B cell (primary cell): ENCODE data around the gene ATP1A4. TPM values are rescaled to one million over a fixed set of nuclear protein-coding genes. Genes with fewer than 3 reads are reported as not detected.

Source experiments
- ATAC-seq: fragments of 200-7000 bp; cut with Tn5 transposase; one replicate; pipeline ENCODE4 v1.10.0; 2021; ENCODE audit warnings: low read depth, mild to moderate bottlenecking, moderate number of reproducible peaks, moderate library complexity
- CTCF ChIA-PET: fragments of 350-600 bp; sonication (Branson Sonifier 250); formaldehyde crosslinking; loops from one replicate; lab custom pipeline; 2021; ENCODE audit warnings: antibody characterized with exemption, inconsistent platforms; lab: Charles Lee
- POLR2A ChIA-PET: fragments of 350-600 bp; sonication (Branson Sonifier 250); formaldehyde crosslinking; loops from one replicate; lab custom pipeline; 2021; ENCODE audit warnings: antibody characterized with exemption; lab: Charles Lee
- DNase-seq: peaks from one replicate; pipeline ENCODE4 v3.0.0; 2013
- H2AFZ ChIP-seq: 2 replicates; pipeline ENCODE4 v1.6.1; 2012; ENCODE audit warnings: mild to moderate bottlenecking, low read depth, low read length; ENCODE audit not compliant: insufficient read depth, poor library complexity, severe bottlenecking
- H3K27ac ChIP-seq, 2 donors: 1 replicate in 1 of 2; 2 replicates in 1 of 2; pipeline ENCODE4 v1.5.1; 2012 to 2013; ENCODE audit warnings: low read length in 2 of 2, mild to moderate bottlenecking in 2 of 2, moderate library complexity in 1 of 2
- H3K27me3 ChIP-seq, 4 experiments: fragments of 200-600 bp in 1 of 4; sonication (generic) in 1 of 4; replicated peaks in 1 of 4; 1 replicate in 2 of 4; 2 replicates in 2 of 4; pipeline versions ENCODE4 v1.6.1 to v1.7.0; 2013 to 2016; ENCODE audit warnings: low read length in 3 of 4, mild to moderate bottlenecking in 2 of 4, mixed read lengths in 1 of 4, moderate library complexity in 1 of 4; ENCODE audit not compliant: insufficient read depth in 4 of 4, control insufficient read depth in 3 of 4; ENCODE audit errors: control extremely low read depth in 1 of 4
- H3K36me3 ChIP-seq, 2 experiments: replicated peaks in 1 of 2; 1 replicate in 1 of 2; 2 replicates in 1 of 2; pipeline versions ENCODE4 v1.6.1 to v1.7.1; 2013; ENCODE audit warnings: low read length in 1 of 2; ENCODE audit not compliant: insufficient read depth in 2 of 2, control insufficient read depth in 1 of 2; ENCODE audit errors: control extremely low read depth in 1 of 2, extremely low read depth in 1 of 2
- H3K4me1 ChIP-seq, 2 donors: fragments of 200-600 bp in 1 of 2; sonication (generic) in 1 of 2; 1 replicate in 1 of 2; 2 replicates in 1 of 2; pipeline versions ENCODE4 v1.5.1 to v1.6.1; 2013 to 2017; ENCODE audit warnings: low read length in 2 of 2; ENCODE audit not compliant: control insufficient read depth in 2 of 2, insufficient read depth in 2 of 2
- H3K4me2 ChIP-seq: replicated peaks from 2 replicates; pipeline ENCODE3; 2012; ENCODE audit warnings: mild to moderate bottlenecking, low read depth, low read length; ENCODE audit not compliant: poor library complexity, severe bottlenecking
- H3K4me3 ChIP-seq, 5 experiments: fragments of 200-600 bp in 1 of 5; sonication (generic) in 1 of 5; 1 replicate in 3 of 5; 2 replicates in 2 of 5; pipeline versions ENCODE4 v1.5.1 to v1.7.0; 2011 to 2016; ENCODE audit warnings: low read length in 4 of 5, mild to moderate bottlenecking in 4 of 5, low read depth in 2 of 5, control low read depth in 1 of 5, moderate library complexity in 1 of 5; ENCODE audit not compliant: insufficient read depth in 1 of 5; ENCODE audit errors: control extremely low read depth in 1 of 5, extremely low read depth in 1 of 5
- H3K79me2 ChIP-seq: fragments of 200-600 bp; sonication (generic); one replicate; pipeline ENCODE4 v1.6.0; 2016; ENCODE audit warnings: low read length; ENCODE audit not compliant: control insufficient read depth, insufficient read depth
- H3K9ac ChIP-seq: fragments of 200-600 bp; sonication (generic); 2 replicates; pipeline ENCODE4 v1.6.1; 2017; ENCODE audit warnings: mild to moderate bottlenecking, low read length, moderate library complexity
- H3K9me3 ChIP-seq, 3 donors: one replicate each; pipeline versions ENCODE4 v1.6.1 to v1.7.1; 2013; ENCODE audit warnings: low read length in 2 of 3; ENCODE audit not compliant: control insufficient read depth in 2 of 3, insufficient read depth in 1 of 3; ENCODE audit errors: control extremely low read depth in 1 of 3
- H4K20me1 ChIP-seq: 2 replicates; pipeline ENCODE4 v1.6.0; 2012; ENCODE audit warnings: mild to moderate bottlenecking, low read length; ENCODE audit not compliant: insufficient read depth, control insufficient read depth, poor library complexity, severe bottlenecking
- H3K27ac Mint-ChIP-seq: one replicate; pipeline ENCODE4 v1.8.0; 2021; ENCODE audit warnings: mixed read lengths
- H3K27me3 Mint-ChIP-seq: one replicate; pipeline ENCODE4 v1.8.0; 2021; ENCODE audit warnings: mixed read lengths
- H3K4me1 Mint-ChIP-seq: one replicate; pipeline ENCODE4 v1.8.0; 2021; ENCODE audit warnings: mixed read lengths
- H3K4me3 Mint-ChIP-seq: one replicate; pipeline ENCODE4 v1.8.0; 2021; ENCODE audit warnings: mixed read lengths
- H3K9me3 Mint-ChIP-seq: one replicate; pipeline ENCODE4 v1.8.0; 2022; ENCODE audit warnings: mixed read lengths; ENCODE audit not compliant: insufficient read depth
- EZH2 ChIP-seq: IDR thresholded peaks from 2 replicates; pipeline ENCODE4 v1.6.1; 2012; ENCODE audit warnings: borderline replicate concordance, low read depth, mild to moderate bottlenecking, moderate library complexity, low read length; ENCODE audit not compliant: insufficient read depth, poor library complexity, severe bottlenecking
- WGBS: methylation state at CpG from one replicate; pipeline ENCODE4 v1.1.5; 2013; ENCODE audit warnings: missing lambda C conversion rate; ENCODE audit not compliant: insufficient coverage; 5-methylcytosine and 5-hydroxymethylcytosine counted together
- intact Hi-C: fragments of 100-400 bp; cut with micrococcal nuclease; formaldehyde crosslinking; loops from one replicate; pipeline ENCODE4 v1.10.0; 2022
- polyA plus RNA-seq: library from polyadenylated mRNA; depleted of rRNA; stranded (reverse); fragments of >200 nt; gene quantifications from 2 replicates; pipeline ENCODE4 v1.2.3, GENCODE V29; 2012
- total RNA-seq, 2 donors: library from RNA; stranded (reverse); fragments of 120-200 nt in 1 of 2; gene quantifications; 1 replicate in 1 of 2; 2 replicates in 1 of 2; pipeline versions ENCODE4 v1.2.3 to v1.2.4, GENCODE V29; 2013 to 2022
- TF ChIP-seq, protein P1 (sequence below): fragments of 200-600 bp; IDR thresholded peaks from one replicate; pipeline ENCODE4 v1.8.0; 2022; ENCODE audit warnings: antibody characterized with exemption, mild to moderate bottlenecking

ATP1A4 gene
- total and polyA plus RNA-seq, 2 donors (not counting 1 experiment from before 2014, with no cell fraction given), result 0.12 TPM; not detected in 1

DNA sequence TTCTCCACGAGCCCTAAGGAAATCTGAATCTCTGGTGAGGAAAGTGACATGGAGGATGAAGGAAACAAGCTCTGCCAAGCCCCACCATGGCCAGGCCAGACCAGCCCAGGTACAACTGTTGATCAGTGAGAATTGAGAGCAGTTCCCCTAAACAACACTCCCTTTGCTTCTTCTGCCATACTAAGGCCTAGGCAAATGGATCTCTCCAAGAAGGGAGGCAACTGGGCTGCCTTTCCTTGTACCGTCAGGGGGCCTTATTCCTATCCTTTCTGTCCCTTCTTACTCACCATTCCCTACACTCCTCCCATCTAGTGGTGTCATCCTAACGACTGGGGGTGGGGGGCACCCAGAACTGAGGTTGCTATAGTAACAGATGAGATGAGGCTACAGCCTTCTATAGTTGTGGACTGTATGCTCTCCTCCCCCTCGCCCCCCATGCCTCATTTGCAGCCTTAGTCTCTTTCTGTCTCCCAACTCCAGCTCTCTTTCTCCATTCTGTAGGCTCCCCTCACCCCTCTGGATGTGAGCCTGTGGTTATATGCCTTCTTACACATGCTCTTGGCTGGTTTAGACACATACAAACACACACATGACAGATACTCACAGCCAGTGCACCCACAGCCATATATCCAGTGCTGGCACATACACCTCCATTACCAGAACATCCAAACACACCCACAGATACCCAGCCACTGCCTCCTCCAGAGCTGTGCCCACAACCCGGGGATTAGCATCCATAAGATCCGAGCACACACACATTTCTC, 57.3 kb downstream of the ATP1A4 start:
- peaks cover 54% of the 10 kb centered on the region for H3K4me1 Mint-ChIP-seq
- POLR2A ChIA-PET, result interaction anchor here (0.6 kb wide), 2 partner anchors 20 to 1510 kb away, joined by 3 read pairs; no protein-coding TSS in a partner anchor
- H3K4me2 ChIP-seq, result no peak overlapping the region

More for the DNA sequence above, 57.3 kb downstream of the ATP1A4 start:
- TF ChIP-seq EZH2, result no peak
- TF ChIP-seq, protein P1, sequence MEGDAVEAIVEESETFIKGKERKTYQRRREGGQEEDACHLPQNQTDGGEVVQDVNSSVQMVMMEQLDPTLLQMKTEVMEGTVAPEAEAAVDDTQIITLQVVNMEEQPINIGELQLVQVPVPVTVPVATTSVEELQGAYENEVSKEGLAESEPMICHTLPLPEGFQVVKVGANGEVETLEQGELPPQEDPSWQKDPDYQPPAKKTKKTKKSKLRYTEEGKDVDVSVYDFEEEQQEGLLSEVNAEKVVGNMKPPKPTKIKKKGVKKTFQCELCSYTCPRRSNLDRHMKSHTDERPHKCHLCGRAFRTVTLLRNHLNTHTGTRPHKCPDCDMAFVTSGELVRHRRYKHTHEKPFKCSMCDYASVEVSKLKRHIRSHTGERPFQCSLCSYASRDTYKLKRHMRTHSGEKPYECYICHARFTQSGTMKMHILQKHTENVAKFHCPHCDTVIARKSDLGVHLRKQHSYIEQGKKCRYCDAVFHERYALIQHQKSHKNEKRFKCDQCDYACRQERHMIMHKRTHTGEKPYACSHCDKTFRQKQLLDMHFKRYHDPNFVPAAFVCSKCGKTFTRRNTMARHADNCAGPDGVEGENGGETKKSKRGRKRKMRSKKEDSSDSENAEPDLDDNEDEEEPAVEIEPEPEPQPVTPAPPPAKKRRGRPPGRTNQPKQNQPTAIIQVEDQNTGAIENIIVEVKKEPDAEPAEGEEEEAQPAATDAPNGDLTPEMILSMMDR, result no peak
- H3K27ac ChIP-seq, result peak overlapping the region in 1 of 2 donors; percentile 98
- no peak overlapping the region for H3K4me3 ChIP-seq
- peaks cover 15% of the 10 kb centered on the region for H3K79me2 ChIP-seq
- H3K4me3 Mint-ChIP-seq, result no peak overlapping the region
- CTCF ChIA-PET, result interaction anchor here (1.1 to 9.2 kb wide), 4 partner anchors 11 to 83 kb away, joined by 4 to 77 read pairs (median 10); no protein-coding TSS in a partner anchor
- H3K4me1 ChIP-seq, result peaks cover 24 to 31% of the 10 kb centered on the region in 2 donors
- H3K27me3 ChIP-seq, result no peaks in the 10 kb centered on the region
- H2AFZ ChIP-seq, result no peak overlapping the region
- intact Hi-C loops, result no loop called here
- no peaks in the 10 kb centered on the region for H3K9me3 ChIP-seq
- DNase-seq (no peak), ATAC-seq (no peak)
- H3K27me3 Mint-ChIP-seq, result no peaks in the 10 kb centered on the region
- 87% methylated on average over 3 of the region's 6 CpGs for WGBS
- H3K27ac Mint-ChIP-seq, result peak overlapping the region; percentile 77
- H3K36me3 ChIP-seq, result peaks cover 13 to 49% of the 10 kb centered on the region in 2 experiments
- H3K9me3 Mint-ChIP-seq, result no peaks in the 10 kb centered on the region
- no peak overlapping the region for H3K9ac ChIP-seq
- no peaks in the 10 kb centered on the region for H4K20me1 ChIP-seq
